Loucy (cell line): ENCODE measurements around the gene ENOX1.

Source experiments
- H2AFZ ChIP-seq: fragments of 200-600 bp; sonication (generic); 2 replicates; pipeline ENCODE4 v1.6.0; 2016; ENCODE audit warnings: antibody characterized with exemption, mild to moderate bottlenecking, low read length, moderate library complexity
- H3F3A ChIP-seq: fragments of 200-600 bp; 2 replicates; pipeline ENCODE4 v1.6.0; 2016; ENCODE audit warnings: antibody characterized with exemption, low read depth, mild to moderate bottlenecking
- H3K27me3 ChIP-seq: fragments of 200-600 bp; sonication (generic); 2 replicates; pipeline ENCODE4 v1.6.1; 2014; ENCODE audit warnings: low read length, mild to moderate bottlenecking; ENCODE audit not compliant: insufficient read depth, poor library complexity, severe bottlenecking
- H3K36me3 ChIP-seq: fragments of 200-600 bp; sonication (generic); 2 replicates; pipeline ENCODE4 v1.6.1; 2016; ENCODE audit warnings: low read length; ENCODE audit not compliant: insufficient read depth
- H3K4me1 ChIP-seq: fragments of 200-600 bp; sonication (generic); 2 replicates; pipeline ENCODE4 v1.5.1; 2014; ENCODE audit warnings: low read length, mild to moderate bottlenecking; ENCODE audit not compliant: insufficient read depth, poor library complexity, severe bottlenecking
- H3K4me2 ChIP-seq: fragments of 200-600 bp; sonication (generic); 2 replicates; pipeline ENCODE4 v1.6.0; 2014; ENCODE audit warnings: antibody characterized with exemption, low read length, low read depth, mild to moderate bottlenecking; ENCODE audit not compliant: poor library complexity, severe bottlenecking
- H3K4me3 ChIP-seq: fragments of 200-600 bp; sonication (generic); 2 replicates; pipeline ENCODE4 v1.5.1; 2014; ENCODE audit warnings: low read length, mild to moderate bottlenecking, mixed read lengths; ENCODE audit not compliant: poor library complexity, severe bottlenecking
- H3K79me2 ChIP-seq: fragments of 200-600 bp; sonication (generic); 2 replicates; pipeline ENCODE4 v1.6.1; 2014; ENCODE audit warnings: low read length; ENCODE audit not compliant: insufficient read depth
- H3K9ac ChIP-seq: fragments of 200-600 bp; sonication (generic); 2 replicates; pipeline ENCODE4 v1.6.0; 2014; ENCODE audit warnings: mild to moderate bottlenecking, low read depth, low read length, moderate library complexity; ENCODE audit not compliant: poor library complexity, severe bottlenecking
- H3K9me2 ChIP-seq: fragments of 200-600 bp; sonication (generic); replicated peaks from 2 replicates; pipeline ENCODE4 v1.6.1; 2016; ENCODE audit warnings: low read depth, low read length, mixed read lengths
- H3K9me3 ChIP-seq: fragments of 200-600 bp; sonication (generic); 2 replicates; pipeline ENCODE4 v1.6.1; 2014; ENCODE audit warnings: mild to moderate bottlenecking, antibody characterized with exemption, low read length, low read depth; ENCODE audit not compliant: insufficient read depth
- H4K20me1 ChIP-seq: fragments of 200-600 bp; sonication (generic); 2 replicates; pipeline ENCODE4 v1.6.0; 2014; ENCODE audit warnings: antibody characterized with exemption, low read length, mild to moderate bottlenecking; ENCODE audit not compliant: insufficient read depth, poor library complexity, severe bottlenecking
- CTCF ChIP-seq: fragments of 200-600 bp; sonication (generic); conservative IDR thresholded peaks from 2 replicates; pipeline ENCODE4 v1.5.1; 2014; ENCODE audit warnings: mild to moderate bottlenecking, antibody characterized with exemption, low read length
- EZH2phosphoT487 ChIP-seq: fragments of 200-600 bp; IDR thresholded peaks from 2 replicates; pipeline ENCODE4 v1.6.1; 2018; ENCODE audit warnings: antibody characterized with exemption, mild to moderate bottlenecking, moderate library complexity, borderline replicate concordance

Gene ENOX1

GRCh38 chr13:43648733-43649132, 138.0 kb downstream of the ENOX1 start:
- Histone ChIP-seq H4K20me1 (no peaks in the 10 kb centered on the region), H3K9ac (no peak overlapping the region), H3K36me3 (no peaks in the 10 kb centered on the region), H3K4me2 (no peak overlapping the region), H3K9me2 (no peaks in the 10 kb centered on the region), H3K27me3 (no peaks in the 10 kb centered on the region), H3F3A (no peaks in the 10 kb centered on the region), H3K4me1 (no peaks in the 10 kb centered on the region), H3K79me2 (no peaks in the 10 kb centered on the region), H3K9me3 (no peaks in the 10 kb centered on the region), H2AFZ (no peak overlapping the region), H3K4me3 (no peak overlapping the region)
- TF ChIP-seq EZH2phosphoT487 (no peak), CTCF (no peak)

- H2AFZ ChIP-seq = no peak overlapping the region
- no peaks in the 10 kb centered on the region for H3K9me3 ChIP-seq
- no peaks in the 10 kb centered on the region for H3F3A ChIP-seq
- no peaks in the 10 kb centered on the region for H3K4me1 ChIP-seq
- TF ChIP-seq EZH2phosphoT487 (no peak), CTCF (no peak)
- no peaks in the 10 kb centered on the region for H3K27me3 ChIP-seq
- no peaks in the 10 kb centered on the region for H3K36me3 ChIP-seq
- no peaks in the 10 kb centered on the region for H4K20me1 ChIP-seq
- no peak overlapping the region for H3K9ac ChIP-seq
- H3K9me2 ChIP-seq = no peaks in the 10 kb centered on the region
- H3K4me3 ChIP-seq = no peak overlapping the region
- no peaks in the 10 kb centered on the region for H3K79me2 ChIP-seq
- no peak overlapping the region for H3K4me2 ChIP-seq
Observed at GRCh38 chr13:43647471-43647870, 139.3 kb downstream of the ENOX1 start.

GRCh38 chr13:43640476-43640875, 146.3 kb downstream of the ENOX1 start:
- Histone ChIP-seq H4K20me1 (no peaks in the 10 kb centered on the region), H3K27me3 (no peaks in the 10 kb centered on the region), H3K4me1 (no peaks in the 10 kb centered on the region), H3F3A (no peaks in the 10 kb centered on the region), H3K9ac (no peak overlapping the region), H3K9me2 (no peaks in the 10 kb centered on the region), H3K4me2 (no peak overlapping the region), H3K36me3 (no peaks in the 10 kb centered on the region), H3K4me3 (no peak overlapping the region), H3K79me2 (no peaks in the 10 kb centered on the region), H3K9me3 (no peaks in the 10 kb centered on the region), H2AFZ (no peak overlapping the region)
- TF ChIP-seq CTCF = no peak
- TF ChIP-seq EZH2phosphoT487 = no peak
